Myocyte (in vitro differentiated cells): ENCODE data around the gene NOBOX. TPM values are rescaled to one million over a fixed set of nuclear protein-coding genes. Genes with fewer than 3 reads are reported as not detected.
"Not testable (repeated sequence)": the region's sequence is repeated elsewhere in the genome, so short reads cannot be mapped to it uniquely, and the experiment has no call there.

Experiments
- DNase-seq: peaks from one replicate; pipeline ENCODE4 v3.0.0-alpha.2; 2012; ENCODE audit warnings: low read depth
- polyA plus RNA-seq: library from polyadenylated mRNA; unstranded; fragments of >200 nt; gene quantifications from one replicate; pipeline ENCODE4 v1.2.1, GENCODE V29; 2012; ENCODE audit warnings: missing spikeins
- total RNA-seq: library from RNA; depleted of rRNA; stranded (reverse); fragments of >200 nt; gene quantifications from 2 replicates; pipeline ENCODE4 v1.2.3, GENCODE V29; 2014

NOBOX gene
- not detected in 2 replicates for total RNA-seq
- polyA plus RNA-seq: not detected

DNA sequence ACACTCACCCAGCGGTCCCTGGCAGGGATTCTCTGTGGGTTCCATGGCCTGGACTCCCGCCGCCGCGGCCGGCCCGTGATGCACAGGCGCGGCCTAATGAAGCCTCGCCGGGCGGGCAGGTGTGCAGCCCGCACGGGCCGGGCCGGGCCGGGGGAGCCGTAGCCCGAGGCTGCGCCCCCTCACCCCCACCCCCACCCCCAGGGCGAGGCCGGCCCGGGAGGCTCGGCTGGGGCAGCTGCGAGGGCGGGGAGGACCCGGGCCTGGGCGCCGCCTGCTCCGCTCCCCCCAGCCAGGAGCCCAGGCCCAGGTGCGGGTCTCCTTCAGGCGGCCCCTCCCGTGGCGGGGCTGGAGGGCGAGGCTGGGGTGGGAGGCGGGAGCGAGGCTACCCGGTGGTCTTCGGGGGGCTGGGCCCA, at the start of gene NOBOX:
Gene NOBOX, minus strand, starts transcription at position 45 of the 413 bp plus-strand sequence.
- DNase-seq: no peak

GRCh38 chr7:144452064-144452463, 48.6 kb upstream of the NOBOX start:
- no peak for DNase-seq

DNA sequence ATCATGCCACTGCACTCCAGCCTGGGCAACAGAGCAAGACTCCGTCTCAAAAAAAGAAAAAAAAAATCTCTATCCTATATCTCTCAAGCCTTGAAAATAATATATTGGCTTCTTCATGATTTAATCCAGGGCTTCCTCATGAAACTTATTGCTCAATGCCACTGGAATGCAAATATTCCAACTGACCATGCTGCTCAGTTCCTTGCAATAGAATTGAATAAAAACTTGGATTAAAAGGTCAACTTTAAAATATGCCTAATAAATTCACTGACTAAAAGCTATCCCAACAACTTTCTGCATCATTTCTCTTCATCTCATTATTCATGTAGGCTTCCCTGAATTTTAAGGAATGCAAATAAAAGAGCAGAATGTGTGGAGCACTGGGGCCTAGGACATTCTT, 42.1 kb upstream of the NOBOX start:
- DNase-seq: no peak

DNA sequence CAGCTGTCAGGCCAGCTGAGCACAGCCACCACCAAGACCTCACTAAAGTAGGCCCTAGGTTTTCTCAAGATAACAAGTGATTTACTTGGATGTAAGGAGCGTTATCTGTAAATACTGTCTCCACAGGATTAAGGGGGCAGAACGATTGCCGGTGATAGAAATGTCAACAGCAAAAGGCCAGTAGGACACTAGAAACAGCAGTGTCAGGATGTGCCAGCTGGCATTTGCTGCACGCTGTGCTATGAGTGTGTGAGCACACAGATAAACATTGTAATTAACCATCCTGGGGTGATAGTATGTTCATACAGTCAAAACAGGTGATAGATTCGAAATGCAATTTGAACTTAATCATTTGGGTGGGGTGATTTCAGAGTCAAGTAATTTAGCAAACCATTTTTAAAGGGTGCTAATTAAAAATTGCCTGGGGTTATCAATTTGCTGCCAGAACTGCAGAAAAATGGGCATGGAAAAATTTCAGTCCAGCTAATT, 36.3 kb upstream of the NOBOX start:
- DNase-seq: no peak

- DNase-seq: no peak
Observed at GRCh38 chr7:144438759-144439158, 35.3 kb upstream of the NOBOX start.

DNA sequence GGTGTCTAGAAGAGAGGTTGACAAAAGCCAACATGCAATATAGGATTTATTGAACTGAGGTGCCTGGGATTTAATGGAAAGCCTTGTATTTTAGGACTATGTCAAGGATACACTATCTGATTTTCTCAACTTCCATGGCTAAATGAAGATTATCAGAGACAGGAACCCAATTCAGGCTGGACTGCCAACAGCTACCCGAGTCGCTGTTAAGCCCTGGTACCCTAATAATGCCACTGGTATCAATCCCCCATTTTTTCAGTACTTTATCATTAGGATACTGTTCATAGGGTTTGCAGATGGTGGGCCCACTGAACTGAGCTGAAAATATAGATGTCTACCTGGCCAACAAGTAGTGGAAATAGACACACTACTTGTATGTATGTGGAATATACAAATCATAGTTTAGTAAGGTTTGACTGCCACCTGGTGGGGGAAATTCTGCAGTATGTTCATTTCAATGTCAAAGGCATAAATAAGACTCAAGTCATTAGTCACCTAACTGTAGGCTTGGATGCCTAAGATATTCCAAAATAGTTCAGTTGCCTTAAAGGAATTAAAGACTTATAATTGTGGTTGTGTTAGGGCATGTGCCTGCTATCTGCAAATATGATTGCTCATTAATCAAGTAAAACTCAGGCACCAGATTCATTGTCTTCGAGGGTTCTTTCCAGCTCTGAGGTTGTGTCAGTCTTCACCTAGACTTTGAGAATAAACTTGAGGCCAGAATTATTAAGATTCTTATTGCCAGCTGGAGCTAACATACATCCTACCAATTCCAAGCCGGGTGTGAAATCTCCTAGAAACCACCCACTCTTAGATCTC, 34.1 kb upstream of the NOBOX start:
- peak; percentile 51 for DNase-seq

DNA sequence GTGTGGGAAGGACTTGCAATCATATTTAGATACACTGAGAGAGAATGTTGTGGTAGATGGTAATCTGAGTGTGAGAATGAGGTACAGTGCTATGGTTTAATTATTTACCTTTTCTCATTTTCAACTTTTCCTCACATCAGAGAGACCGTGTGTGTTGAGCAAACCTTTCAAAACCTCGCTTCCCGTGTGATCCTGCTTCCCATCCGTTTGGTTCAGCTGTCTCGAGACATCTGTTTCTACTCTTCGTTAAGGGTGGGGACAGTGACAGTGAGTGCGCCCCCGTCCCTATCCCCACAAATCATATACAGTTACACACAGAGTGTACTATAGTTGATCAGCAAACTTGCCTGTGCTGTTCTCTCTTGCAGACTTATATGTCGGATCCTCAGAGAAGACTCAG, 33.0 kb upstream of the NOBOX start:
- DNase-seq: no peak

GRCh38 chr7:144428431-144428830, 24.9 kb upstream of the NOBOX start:
- DNase-seq: no peak

DNA sequence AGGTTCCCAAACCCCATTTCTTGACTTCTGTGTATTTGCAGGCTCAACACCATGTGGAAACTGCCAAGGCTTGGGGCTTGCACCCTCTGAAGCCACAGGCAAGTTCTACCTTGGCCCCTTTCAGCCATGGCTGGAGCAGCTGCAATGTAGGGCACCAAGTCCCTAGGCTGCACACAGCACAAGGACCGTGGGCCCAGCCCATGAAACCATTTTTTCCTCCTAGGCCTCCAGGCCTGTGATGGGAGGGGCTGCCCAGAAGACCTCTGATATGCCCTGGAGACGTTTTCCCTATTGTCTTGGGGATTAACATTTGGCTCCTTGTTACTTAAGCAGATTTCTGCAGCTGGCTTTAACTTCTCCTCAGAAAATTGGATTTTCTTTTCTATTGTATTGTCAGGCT, 24.0 kb upstream of the NOBOX start:
- DNase-seq: not testable (repeated sequence)

DNA sequence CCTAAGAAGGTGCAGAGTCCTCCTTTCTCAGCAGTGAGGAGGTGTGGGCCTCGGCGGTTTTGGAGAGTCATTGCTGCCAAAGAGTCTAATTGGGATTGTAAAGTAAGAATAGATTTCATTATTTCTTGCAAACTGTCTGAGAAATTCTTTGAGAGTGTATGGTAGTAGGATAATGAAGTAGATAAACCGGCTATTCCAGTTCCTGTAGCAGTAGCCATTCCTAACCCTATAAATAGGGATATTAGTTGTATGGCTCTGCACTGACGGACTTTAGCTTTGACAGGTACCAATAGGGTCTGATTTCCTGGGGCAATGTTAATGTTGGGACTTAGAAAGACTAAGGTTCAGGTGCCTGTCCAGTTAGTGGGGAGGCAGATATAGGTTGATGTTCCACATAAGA, 15.4 kb upstream of the NOBOX start:
- DNase-seq: not testable (repeated sequence)

DNA sequence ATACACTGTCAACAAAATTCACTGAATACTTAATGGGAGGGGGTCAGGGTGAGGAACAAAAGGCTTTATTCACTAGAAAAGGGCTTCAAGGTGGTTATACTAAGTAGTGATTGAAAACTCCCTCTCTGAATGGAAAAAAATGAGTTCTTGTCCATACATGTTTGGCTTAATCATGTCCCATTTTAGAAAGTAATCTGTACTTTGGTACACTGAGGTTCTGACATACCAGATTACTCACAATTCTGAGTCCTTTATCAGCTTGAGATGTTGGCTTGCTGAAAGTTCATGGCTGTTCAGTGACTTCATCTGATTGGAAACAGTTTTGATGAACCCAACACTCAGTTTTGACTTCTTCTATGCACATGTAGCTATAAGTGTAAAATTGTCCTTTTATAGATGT, 12.8 kb upstream of the NOBOX start:
- DNase-seq: no peak

- no peak for DNase-seq
Observed at GRCh38 chr7:144415858-144416257, 12.4 kb upstream of the NOBOX start.

DNA sequence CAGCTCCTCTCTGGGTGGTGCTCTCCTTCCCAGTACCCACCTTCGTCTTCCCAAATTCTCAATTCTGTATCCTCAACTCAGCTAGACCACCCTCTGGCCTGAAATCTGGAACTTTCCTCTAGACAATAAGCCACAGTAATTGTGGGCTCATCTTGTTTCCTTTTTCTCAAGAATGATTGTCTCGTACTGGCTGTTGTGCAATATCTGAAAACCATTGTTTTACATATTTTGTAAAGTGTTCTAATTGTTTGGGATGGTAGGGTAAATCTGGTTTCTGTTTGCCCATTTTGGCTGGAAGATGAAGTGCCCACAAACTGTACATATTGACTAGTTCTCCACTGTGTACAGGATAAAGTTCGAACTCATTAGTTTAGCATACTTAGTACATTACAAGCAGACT, 11.3 kb upstream of the NOBOX start:
- no peak for DNase-seq

GRCh38 chr7:144410441-144410840, 6.9 kb upstream of the NOBOX start:
- DNase-seq: no peak

GRCh38 chr7:144408121-144408520, 4.6 kb upstream of the NOBOX start:
- no peak for DNase-seq

GRCh38 chr7:144407266-144407931, 3.9 kb upstream of the NOBOX start:
- DNase-seq: no peak

DNA sequence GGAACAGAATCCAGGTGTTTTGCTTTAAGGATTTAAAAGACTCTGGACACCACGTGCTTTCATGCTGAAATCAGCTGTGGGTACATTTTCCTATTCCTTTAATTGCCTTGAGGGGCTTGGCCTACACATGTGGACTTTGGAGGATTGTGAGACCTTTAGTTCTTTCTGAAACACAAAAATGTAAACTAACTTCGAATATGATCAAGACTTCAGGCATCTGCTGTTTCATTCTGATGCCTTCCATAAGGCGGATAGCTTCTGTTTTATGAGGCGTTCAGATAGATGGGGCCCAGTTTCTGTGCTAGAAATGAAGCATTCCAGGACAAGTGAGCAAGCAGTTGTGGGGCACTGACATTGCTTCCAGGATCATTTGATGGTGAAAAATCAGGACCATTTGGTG, 1.5 kb upstream of the NOBOX start:
- DNase-seq: no peak

DNA sequence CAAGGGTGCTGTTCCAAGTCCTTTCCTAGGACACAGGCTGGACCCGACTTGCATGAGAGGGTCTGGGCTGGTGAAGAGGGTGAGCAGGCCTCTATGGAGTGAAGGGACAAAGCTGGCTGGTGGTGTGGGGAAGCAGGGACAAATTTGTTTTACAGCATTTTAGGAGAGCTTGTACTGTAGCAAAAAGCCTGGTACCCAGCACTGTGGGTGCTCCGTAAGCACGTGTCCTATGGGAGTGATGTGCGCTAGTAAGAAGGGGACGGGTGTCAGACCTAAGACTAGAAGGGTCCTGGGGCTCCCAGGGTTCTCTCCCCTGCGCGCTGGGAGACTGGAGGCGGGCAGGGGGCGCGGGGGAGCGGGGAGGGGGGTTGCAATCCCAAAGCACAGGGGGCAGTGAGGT, 391 bp downstream of the NOBOX start:
- DNase-seq: no peak

DNA sequence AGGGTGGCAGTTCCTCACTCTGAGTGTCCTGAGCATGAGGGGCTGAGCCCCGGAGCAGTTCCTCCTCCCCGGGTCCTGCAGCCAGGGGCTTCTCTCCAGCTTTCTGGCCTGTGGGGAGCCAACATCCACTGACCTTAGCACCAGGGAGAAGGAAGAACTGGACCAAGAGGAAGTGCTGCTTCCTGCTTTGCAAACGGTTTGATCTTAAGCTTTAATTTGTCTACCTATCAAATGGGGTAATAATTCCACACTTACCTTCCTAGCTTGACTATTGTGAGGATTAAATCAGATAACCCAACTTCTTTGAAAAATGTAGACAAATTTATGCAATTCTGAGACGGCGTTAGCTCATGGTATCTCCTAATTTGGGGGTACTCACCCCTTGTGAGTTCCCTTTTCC, 2.0 kb downstream of the NOBOX start:
- no peak for DNase-seq

DNA sequence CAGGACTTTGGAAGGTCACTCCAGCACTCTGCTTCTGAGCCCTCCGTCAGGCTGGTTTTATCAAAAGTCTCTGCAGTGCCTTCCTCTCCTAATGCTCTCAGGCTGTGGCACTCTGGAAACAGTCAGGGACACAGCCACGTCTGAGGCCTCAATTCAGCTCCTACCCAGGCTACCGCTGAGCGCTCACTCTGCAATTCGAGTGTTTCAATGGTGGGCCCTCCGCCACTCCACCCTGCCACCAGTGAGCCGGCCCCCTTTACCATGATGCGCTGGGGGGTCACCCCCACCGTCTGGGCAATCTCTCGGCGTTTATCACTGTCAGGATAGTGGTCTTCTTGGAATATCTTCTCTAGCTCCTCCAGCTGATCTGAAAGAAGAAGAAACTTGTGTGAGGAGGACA, 3.5 kb downstream of the NOBOX start:
- no peak for DNase-seq

- no peak for DNase-seq
Observed at GRCh38 chr7:144398911-144399310, 4.6 kb downstream of the NOBOX start.

GRCh38 chr7:144398291-144398690, 5.2 kb downstream of the NOBOX start:
- no peak for DNase-seq

DNA sequence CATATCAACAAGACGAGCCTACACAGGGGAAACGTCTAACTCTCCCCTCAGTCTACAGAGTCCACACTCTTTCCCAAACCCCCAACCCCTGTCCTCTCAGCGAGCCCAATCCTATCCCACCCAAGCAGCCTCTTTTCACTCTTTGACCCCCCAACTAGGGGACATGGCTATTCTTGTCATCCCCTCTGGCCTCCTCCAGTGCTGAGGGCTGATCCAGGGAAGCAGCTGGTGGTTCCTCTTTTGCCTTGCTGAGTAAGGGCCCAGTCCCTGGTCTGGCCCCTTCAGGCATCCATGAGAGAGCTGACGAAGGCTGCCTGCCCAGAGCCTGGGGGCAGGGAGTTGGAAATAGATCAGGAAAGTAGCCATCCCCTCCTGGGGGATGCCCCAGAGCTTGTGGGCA, 6.4 kb downstream of the NOBOX start:
- no peak for DNase-seq
